Measurements from ENCODE around the gene ATP1B3. TPM values are rescaled to one million over a fixed set of nuclear protein-coding genes. Genes with fewer than 3 reads are reported as not detected.

The ATP1B3 gene
- total and polyA plus RNA-seq, 10 of the 15 experiments (the other 5 are each of a cell fraction or from before 2014, with no cell fraction given) = 41.4 to 200 (median 94.0) TPM

DNA sequence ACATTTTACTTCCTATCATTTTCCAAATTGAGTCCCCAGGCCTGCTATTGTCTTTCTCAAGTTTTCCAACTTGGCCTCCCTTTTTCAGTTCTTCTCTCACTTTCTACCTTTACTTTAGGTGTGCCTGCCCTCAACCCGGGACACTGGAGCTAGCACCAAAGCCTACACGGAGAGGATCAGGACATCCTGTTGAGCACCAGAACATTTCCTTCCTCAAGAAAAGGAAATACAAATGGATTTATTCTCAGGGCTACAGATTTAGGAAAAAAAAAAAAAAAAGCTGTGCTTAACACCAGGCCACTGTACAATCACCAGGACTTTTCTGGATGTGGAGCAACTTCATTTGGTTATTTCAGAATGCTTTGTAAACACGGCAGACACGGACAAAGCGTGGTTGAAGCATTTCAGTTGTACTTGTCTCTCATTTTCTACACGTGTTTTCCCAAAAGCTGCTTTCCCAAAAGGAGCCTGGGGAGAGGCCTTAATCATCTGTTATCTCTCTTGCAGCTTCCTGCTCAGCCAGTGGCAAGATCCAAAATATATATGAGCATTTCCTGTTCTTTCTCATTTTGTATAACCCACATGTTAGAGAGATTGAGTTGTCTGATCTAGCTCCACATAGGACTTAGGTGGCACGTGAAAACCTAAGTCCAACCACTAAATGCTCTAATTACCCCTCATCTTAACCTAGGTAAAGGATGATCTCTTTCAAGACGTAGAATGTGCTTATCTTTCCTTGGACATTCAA is 15.5 kb upstream of the ATP1B3 start:
- Histone ChIP-seq H3K79me2 (ENCODE audit: control insufficient read depth, insufficient read depth, low read length) (no peaks in the 10 kb centered on the region), H2AFZ (ENCODE audit: control insufficient read depth, low read depth, low read length) (no peak overlapping the region), H3K36me3 (ENCODE audit: control insufficient read depth in 2 of 2, insufficient read depth in 2 of 2, low read length in 1 of 2) (no peaks in the 10 kb centered on the region), H3K4me2 (ENCODE audit: control insufficient read depth, insufficient read depth) (no peak overlapping the region), H3K27me3 (replicated peaks in 1 of 2; ENCODE audit: control insufficient read depth in 2 of 2, insufficient read depth in 2 of 2, low read length in 1 of 2) (no peaks in the 10 kb centered on the region; a peak in 1 of 4 replicates), H4K20me1 (ENCODE audit: control insufficient read depth, insufficient read depth) (no peaks in the 10 kb centered on the region), H3K9me3 (replicated peaks; ENCODE audit: control insufficient read depth, insufficient read depth, low read length) (no peaks in the 10 kb centered on the region), H3K4me3 (no peak overlapping the region), H3K4me1 (ENCODE audit: control insufficient read depth, insufficient read depth, low read length) (no peaks in the 10 kb centered on the region), H3K27ac (ENCODE audit: control insufficient read depth, insufficient read depth) (no peak overlapping the region), H3K9ac (ENCODE audit: control insufficient read depth, insufficient read depth, low read length) (no peak overlapping the region)
- TF ChIP-seq HDAC6 (IDR thresholded peaks at IDR 0.05; ENCODE audit: unreplicated experiment) = no peak
- TF ChIP-seq CHD4 (IDR thresholded peaks at IDR 0.05) = no peak
- no peak for TF ChIP-seq NFIC (IDR thresholded peaks at IDR 0.05; ENCODE audit: low read depth, low read length)
- no peak for TF ChIP-seq RAD51 (IDR thresholded peaks at IDR 0.05)
- no peak for TF ChIP-seq MEF2A (IDR thresholded peaks at IDR 0.05; ENCODE audit: insufficient read depth, low read depth, low read length)
- TF ChIP-seq, protein P1, sequence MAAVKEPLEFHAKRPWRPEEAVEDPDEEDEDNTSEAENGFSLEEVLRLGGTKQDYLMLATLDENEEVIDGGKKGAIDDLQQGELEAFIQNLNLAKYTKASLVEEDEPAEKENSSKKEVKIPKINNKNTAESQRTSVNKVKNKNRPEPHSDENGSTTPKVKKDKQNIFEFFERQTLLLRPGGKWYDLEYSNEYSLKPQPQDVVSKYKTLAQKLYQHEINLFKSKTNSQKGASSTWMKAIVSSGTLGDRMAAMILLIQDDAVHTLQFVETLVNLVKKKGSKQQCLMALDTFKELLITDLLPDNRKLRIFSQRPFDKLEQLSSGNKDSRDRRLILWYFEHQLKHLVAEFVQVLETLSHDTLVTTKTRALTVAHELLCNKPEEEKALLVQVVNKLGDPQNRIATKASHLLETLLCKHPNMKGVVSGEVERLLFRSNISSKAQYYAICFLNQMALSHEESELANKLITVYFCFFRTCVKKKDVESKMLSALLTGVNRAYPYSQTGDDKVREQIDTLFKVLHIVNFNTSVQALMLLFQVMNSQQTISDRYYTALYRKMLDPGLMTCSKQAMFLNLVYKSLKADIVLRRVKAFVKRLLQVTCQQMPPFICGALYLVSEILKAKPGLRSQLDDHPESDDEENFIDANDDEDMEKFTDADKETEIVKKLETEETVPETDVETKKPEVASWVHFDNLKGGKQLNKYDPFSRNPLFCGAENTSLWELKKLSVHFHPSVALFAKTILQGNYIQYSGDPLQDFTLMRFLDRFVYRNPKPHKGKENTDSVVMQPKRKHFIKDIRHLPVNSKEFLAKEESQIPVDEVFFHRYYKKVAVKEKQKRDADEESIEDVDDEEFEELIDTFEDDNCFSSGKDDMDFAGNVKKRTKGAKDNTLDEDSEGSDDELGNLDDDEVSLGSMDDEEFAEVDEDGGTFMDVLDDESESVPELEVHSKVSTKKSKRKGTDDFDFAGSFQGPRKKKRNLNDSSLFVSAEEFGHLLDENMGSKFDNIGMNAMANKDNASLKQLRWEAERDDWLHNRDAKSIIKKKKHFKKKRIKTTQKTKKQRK (IDR thresholded peaks at IDR 0.05; ENCODE audit: low read depth, low read length) = no peak
- TF ChIP-seq, protein P2, sequence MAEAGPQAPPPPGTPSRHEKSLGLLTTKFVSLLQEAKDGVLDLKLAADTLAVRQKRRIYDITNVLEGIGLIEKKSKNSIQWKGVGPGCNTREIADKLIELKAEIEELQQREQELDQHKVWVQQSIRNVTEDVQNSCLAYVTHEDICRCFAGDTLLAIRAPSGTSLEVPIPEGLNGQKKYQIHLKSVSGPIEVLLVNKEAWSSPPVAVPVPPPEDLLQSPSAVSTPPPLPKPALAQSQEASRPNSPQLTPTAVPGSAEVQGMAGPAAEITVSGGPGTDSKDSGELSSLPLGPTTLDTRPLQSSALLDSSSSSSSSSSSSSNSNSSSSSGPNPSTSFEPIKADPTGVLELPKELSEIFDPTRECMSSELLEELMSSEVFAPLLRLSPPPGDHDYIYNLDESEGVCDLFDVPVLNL (IDR thresholded peaks at IDR 0.05; ENCODE audit: low read depth, low read length) = no peak
- TF ChIP-seq RELA (IDR thresholded peaks at IDR 0.05; ENCODE audit: borderline replicate concordance, partially characterized antibody) = no peak
- no peak for TF ChIP-seq SUPT20H (IDR thresholded peaks at IDR 0.05; ENCODE audit: borderline replicate concordance, control insufficient read depth, low read depth, low read length)
- TF ChIP-seq TCF7 (IDR thresholded peaks at IDR 0.05; ENCODE audit: borderline replicate concordance) = no peak
- SMC1A ChIA-PET (ENCODE audit: uncharacterized antibody, unreplicated experiment) = no interaction called here
- no peak for DNase-seq (ENCODE audit: low read depth, low spot score)
- 62% methylated on average over 8 of the region's 8 CpGs for WGBS (ENCODE audit: insufficient coverage, insufficient replicate concordance, low lambda C conversion rate, missing lambda C conversion rate)
- CTCF ChIA-PET = interaction anchor here (0.6 to 1.1 kb wide), 2 partner anchors 13 to 96 kb away, joined by 3 read pairs; no protein-coding TSS in a partner anchor
- intact Hi-C loops (cut with micrococcal nuclease; ENCODE audit: unreplicated experiment) (no loop called here), in situ Hi-C loops (cut with MboI) (no loop called here)
- no peak for FAIRE-seq
- RAD21 ChIA-PET (ENCODE audit: unreplicated experiment) = no interaction called here
- POLR2A ChIA-PET = no interaction called here
- no peak for ATAC-seq
- BruUV-seq (replicated peaks) = no TSS peak

All from GM12878 (cell line).